ENCODE measurements around the gene ARSG.

ARSG gene

DNA sequence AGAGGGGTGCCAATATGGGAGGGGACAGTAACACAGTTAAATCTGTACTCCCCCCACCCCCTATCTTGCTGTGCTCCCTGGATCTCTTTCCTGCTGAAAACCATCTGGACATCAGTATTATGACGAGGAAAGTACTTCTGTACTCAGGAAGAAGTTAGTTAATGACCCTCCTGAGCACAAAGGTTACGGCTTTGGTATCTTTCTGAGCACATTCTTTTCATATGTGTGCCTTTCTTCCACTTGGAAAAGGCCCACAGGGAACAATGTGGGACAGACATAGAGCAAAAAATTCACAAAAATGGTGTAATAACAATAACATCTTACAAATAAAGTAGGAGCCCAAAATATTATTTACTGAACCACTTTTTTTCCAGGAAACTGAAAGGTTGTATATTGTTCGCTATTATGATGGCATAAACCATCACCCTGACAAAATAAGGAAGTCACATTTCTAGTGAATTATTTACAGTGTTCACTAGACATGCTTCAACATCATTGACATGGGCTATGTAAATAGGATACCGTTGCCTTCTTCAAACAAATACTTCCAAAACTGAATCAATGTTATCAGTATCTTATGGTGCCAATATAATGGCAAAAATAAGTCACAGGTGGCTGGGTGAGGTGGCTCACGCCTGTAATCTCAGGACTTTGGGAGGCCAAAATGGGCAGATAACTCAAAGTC is 160.5 kb downstream of the ARSG start:
- no peak for DNase-seq (ENCODE audit: low read depth)
- H3K4me3 ChIP-seq (ENCODE audit: low read depth, low read length) = no peak overlapping the region
- TF ChIP-seq, protein P1, sequence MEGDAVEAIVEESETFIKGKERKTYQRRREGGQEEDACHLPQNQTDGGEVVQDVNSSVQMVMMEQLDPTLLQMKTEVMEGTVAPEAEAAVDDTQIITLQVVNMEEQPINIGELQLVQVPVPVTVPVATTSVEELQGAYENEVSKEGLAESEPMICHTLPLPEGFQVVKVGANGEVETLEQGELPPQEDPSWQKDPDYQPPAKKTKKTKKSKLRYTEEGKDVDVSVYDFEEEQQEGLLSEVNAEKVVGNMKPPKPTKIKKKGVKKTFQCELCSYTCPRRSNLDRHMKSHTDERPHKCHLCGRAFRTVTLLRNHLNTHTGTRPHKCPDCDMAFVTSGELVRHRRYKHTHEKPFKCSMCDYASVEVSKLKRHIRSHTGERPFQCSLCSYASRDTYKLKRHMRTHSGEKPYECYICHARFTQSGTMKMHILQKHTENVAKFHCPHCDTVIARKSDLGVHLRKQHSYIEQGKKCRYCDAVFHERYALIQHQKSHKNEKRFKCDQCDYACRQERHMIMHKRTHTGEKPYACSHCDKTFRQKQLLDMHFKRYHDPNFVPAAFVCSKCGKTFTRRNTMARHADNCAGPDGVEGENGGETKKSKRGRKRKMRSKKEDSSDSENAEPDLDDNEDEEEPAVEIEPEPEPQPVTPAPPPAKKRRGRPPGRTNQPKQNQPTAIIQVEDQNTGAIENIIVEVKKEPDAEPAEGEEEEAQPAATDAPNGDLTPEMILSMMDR (conservative IDR thresholded peaks at IDR 0.05; ENCODE audit: low read depth, low read length) = no peak

DNA sequence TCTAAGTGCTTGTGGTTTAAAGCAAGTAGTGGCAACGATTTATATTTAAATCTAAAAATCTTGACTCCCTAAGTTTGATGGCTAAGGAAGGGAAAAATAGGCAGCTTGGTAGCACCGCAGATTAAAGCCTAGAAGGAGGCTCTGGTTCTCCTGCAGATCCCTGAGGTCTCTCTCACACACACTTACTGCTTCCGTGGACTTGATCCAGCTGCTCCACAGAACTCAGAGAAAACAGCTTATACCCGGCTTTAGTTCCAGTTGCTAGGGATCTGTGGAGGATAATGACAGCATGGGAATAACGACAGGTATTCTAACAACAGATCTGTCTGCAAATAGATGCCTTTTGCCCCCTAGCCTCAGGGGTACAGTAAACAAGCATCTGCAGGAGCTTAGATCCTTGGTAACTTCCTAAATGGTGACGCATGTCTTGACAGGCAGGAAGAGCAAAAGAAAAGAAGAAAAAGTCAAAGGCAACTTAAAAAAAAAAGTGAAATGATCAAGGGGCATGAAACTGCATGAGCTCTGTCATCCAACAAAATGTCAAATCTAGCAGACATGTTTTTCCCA is 161.5 kb downstream of the ARSG start:
- DNase-seq (ENCODE audit: low read depth) = no peak
- no peak overlapping the region for H3K4me3 ChIP-seq (ENCODE audit: low read depth, low read length)
- TF ChIP-seq, protein P1 (conservative IDR thresholded peaks at IDR 0.05; ENCODE audit: low read depth, low read length) = no peak

DNA sequence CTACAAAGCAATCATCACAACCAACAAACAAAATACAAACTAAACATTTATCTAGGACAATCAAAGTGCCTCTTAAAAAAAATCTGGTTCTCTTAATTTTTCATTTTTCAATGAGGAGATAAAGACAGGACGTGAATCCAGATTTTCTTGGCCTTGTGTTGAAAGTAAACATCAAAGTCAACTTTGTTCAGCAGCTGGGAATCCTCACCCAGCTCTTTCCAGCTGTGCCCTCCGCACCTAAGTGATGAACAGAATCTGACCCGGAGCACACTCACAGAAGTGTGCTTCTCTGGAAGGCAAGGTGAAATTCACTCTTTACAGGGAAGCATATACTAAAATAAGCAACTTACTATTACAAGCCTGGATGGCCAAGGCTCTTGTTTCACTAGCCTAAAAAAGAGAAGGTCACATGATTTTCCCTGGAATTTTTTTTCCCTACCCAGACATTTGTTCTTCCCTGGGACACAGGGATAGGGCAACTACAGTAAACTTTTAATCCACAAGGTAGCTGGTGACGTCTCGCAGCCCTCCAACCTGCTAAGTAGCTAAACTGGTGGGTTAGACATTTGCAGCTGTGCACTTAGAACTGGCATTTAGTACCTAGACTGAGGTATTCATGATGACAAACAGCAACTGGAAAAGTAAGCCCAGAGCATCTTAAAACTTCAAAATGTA is 162.8 kb downstream of the ARSG start:
- DNase-seq (ENCODE audit: low read depth) = no peak
- TF ChIP-seq, protein P1 (conservative IDR thresholded peaks at IDR 0.05; ENCODE audit: low read depth, low read length) = no peak
- H3K4me3 ChIP-seq (ENCODE audit: low read depth, low read length) = no peak overlapping the region

DNA sequence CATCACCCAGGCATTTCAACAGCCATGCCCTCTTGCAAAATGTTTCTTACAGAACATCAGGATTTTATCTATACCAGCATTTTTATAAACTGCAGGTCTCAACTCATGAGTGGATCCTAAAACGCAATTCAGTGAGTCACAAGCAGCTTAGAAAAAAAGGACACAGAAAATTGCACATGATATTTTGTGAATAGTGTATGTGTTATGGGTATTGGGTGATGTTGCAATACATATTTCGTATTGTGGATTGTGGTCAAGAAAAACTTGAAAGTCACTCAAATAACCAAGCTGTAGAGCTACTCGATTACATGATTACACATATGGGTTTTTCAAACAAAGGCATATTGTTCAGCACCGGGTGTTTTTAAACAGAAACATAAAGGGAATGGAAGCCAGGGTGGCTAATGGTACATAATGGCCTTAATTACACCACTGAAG is 164.6 kb downstream of the ARSG start:
- TF ChIP-seq, protein P1 (conservative IDR thresholded peaks at IDR 0.05; ENCODE audit: low read depth, low read length) = no peak
- peak overlapping the region; percentile 89 for H3K4me3 ChIP-seq (ENCODE audit: low read depth, low read length)
- peak; percentile 95 for DNase-seq (ENCODE audit: low read depth)

DNA sequence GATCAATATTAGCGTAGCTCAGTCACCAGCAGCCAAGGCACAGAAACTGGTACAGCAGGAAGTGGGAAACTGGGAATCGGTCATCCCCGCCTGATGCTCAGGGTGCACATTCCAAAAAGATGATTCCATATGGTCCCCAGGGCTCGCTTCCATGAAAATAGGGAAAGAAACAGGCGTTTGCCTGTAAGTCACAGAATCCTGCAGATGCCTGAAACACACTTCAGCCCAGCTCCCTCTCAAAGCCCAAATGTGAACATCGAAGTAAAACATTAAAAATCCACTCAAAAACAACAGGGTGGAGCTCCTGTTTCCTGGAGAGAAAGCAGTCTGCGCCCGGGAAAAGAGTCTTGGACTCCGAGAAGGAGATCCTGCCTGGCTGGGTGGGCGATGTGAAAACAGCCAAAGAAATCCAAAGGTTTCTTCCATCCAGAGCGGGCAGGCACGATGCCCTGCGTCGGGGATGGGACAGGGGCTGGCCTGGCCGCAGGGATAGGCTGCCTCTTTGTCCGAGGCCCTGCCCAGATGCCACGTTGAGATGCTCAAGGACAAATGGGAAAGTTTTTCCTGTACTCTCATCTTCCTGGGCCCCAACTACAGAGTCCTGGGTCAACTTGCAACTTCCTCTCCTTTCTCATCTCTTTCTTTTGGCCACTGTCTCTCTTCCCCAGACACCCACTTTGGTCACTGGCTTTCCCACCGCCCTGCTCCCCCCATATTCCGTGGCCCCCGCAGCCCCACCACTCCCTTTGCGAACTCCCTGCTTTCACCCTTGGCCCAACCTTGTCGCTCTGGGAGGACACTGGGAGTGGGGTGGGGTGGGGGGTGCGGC is 165.3 kb downstream of the ARSG start:
- TF ChIP-seq, protein P1 (conservative IDR thresholded peaks at IDR 0.05; ENCODE audit: low read depth, low read length) = no peak
- H3K4me3 ChIP-seq (ENCODE audit: low read depth, low read length) = peak overlapping the region; percentile 89
- DNase-seq (ENCODE audit: low read depth) = peak; percentile 96

DNA sequence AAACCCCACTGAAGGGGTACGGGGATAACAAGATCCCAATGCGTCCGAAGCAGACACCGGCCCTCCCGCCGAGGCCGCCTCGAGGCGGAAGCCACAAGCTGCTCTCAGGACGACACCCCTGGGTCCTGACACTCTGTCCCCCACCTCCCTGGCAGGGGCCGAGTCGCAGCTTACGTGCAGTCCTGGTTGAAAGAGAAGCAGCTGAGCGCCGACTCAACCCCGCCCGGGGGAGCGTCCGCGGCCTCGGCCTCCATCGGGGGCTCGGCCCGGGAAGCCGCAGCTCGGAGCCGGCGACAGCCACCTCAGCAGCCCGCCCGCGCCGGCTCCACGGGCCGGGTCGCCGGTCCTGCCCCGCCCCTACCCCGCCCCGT is 165.9 kb downstream of the ARSG start, which contains the start of gene WIPI1:
Gene WIPI1 (minus strand): TSS at position 329 of the 371 bp plus-strand sequence. CDS start 75 bp downstream, at position 254.
- H3K4me3 ChIP-seq (ENCODE audit: low read depth, low read length) = peak within 1 kb of the TSS; percentile 89
- TF ChIP-seq, protein P1 (conservative IDR thresholded peaks at IDR 0.05; ENCODE audit: low read depth, low read length) = no peak
- DNase-seq (ENCODE audit: low read depth) = no peak
